Caco-2 (cell line): Measurements from ENCODE around the gene ARPC1B. TPM values are rescaled to one million over a fixed set of nuclear protein-coding genes. Genes with fewer than 3 reads are reported as not detected.

Experiments used
- BruUV-seq: library from RNA; stranded (reverse); fragments of 400-500 nt; replicated peaks from 2 replicates; lab custom pipeline; 2021; lab: Mats Ljungman, UMichigan
- CTCF ChIA-PET: fragments of 300-600 bp; sonication (Branson Sonifier 250); formaldehyde crosslinking; loops from one replicate; lab custom pipeline; 2022; ENCODE audit warnings: antibody characterized with exemption; lab: Charles Lee
- POLR2A ChIA-PET: fragments of 300-600 bp; sonication (Branson Sonifier 250); formaldehyde crosslinking; loops from one replicate; lab custom pipeline; 2022; ENCODE audit warnings: antibody characterized with exemption; lab: Charles Lee
- DNase-seq, 2 experiments: peaks; one replicate each; pipeline versions ENCODE4 v3.0.0 to v3.0.0-alpha.2; 2020 to 2022
- H3K27me3 ChIP-seq: replicated peaks from 2 replicates; pipeline ENCODE4 v1.6.0; 2011; ENCODE audit warnings: low read length; ENCODE audit not compliant: control insufficient read depth, insufficient read depth
- H3K36me3 ChIP-seq: 2 replicates; pipeline ENCODE4 v1.5.1; 2011; ENCODE audit warnings: low read length; ENCODE audit not compliant: control insufficient read depth, insufficient read depth
- H3K4me1 ChIP-seq: fragments of 250-450 bp; sonication (Bioruptor Pico); 2 replicates; pipeline ENCODE4 v1.5.1; 2020; ENCODE audit warnings: mild to moderate bottlenecking
- H3K4me3 ChIP-seq: 2 replicates; pipeline ENCODE4 v1.5.1; 2011; ENCODE audit warnings: low read depth, mild to moderate bottlenecking, control low read depth, low read length
- H3K9me3 ChIP-seq: fragments of 250-450 bp; sonication (Bioruptor Pico); 2 replicates; pipeline ENCODE4 v1.5.1; 2020; ENCODE audit warnings: mild to moderate bottlenecking, moderate library complexity
- H3K27ac Mint-ChIP-seq: one replicate; pipeline ENCODE4 v1.8.0; 2022; ENCODE audit warnings: mixed read lengths; ENCODE audit not compliant: unreplicated experiment
- H3K27me3 Mint-ChIP-seq: one replicate; pipeline ENCODE4 v1.8.0; 2022; ENCODE audit warnings: mixed read lengths; ENCODE audit not compliant: insufficient read depth, unreplicated experiment
- H3K36me3 Mint-ChIP-seq: one replicate; pipeline ENCODE4 v1.8.0; 2022; ENCODE audit warnings: mild to moderate bottlenecking, mixed read lengths; ENCODE audit not compliant: insufficient read depth, unreplicated experiment
- H3K4me1 Mint-ChIP-seq: one replicate; pipeline ENCODE4 v1.8.0; 2022; ENCODE audit warnings: low read depth, mixed read lengths; ENCODE audit not compliant: unreplicated experiment
- H3K4me3 Mint-ChIP-seq: one replicate; pipeline ENCODE4 v1.8.0; 2022; ENCODE audit warnings: mild to moderate bottlenecking, moderate library complexity, mixed read lengths; ENCODE audit not compliant: unreplicated experiment
- H3K9me3 Mint-ChIP-seq: one replicate; pipeline ENCODE4 v1.8.0; 2022; ENCODE audit warnings: mixed read lengths; ENCODE audit not compliant: unreplicated experiment
- intact Hi-C: fragments of 100-400 bp; cut with micrococcal nuclease; formaldehyde crosslinking; loops from one replicate; pipeline ENCODE4 v1.10.0; 2022; ENCODE audit not compliant: unreplicated experiment
- total RNA-seq: library from RNA; stranded (reverse); gene quantifications from 2 replicates; pipeline ENCODE4 v1.2.3, GENCODE V29; 2022
- TF ChIP-seq, protein P1 (sequence below), 2 experiments: fragments of 200-600 bp in 1 of 2; IDR thresholded peaks; 1 replicate in 1 of 2; 2 replicates in 1 of 2; pipeline versions ENCODE4 v1.5.1 to v1.8.0; 2011 to 2022; ENCODE audit warnings: antibody characterized with exemption in 1 of 2, control low read depth in 1 of 2, inconsistent platforms in 1 of 2, low read depth in 1 of 2, low read length in 1 of 2, mild to moderate bottlenecking in 1 of 2, moderate library complexity in 1 of 2; ENCODE audit not compliant: insufficient read depth in 1 of 2, severe bottlenecking in 1 of 2, unreplicated experiment in 1 of 2

ARPC1B gene
- total RNA-seq, 1 experiment from 2014 or later: 128 TPM

DNA sequence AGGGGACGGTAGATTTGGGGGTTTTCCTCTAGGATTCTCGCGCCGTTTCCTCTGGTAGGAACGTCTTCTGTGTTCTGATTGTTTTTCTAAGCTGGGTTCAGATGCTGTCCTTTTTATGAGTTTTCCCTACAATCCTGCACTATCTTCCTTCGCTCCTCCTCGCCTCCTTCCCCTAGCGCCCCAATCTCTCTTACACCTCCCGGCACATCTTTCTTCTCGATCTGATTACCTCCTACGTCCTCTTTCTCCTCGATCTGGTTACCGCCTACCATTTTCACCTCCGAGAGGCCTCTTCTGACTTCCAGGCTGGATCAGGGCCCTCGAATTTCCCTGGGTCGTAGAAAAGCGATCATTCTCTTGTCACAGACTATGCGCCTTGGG lies 34.7 kb downstream of the ARPC1B start:
- Mint-ChIP-seq H3K4me1 (peaks cover 22% of the 10 kb centered on the region), H3K27ac (peak overlapping the region; percentile 92), H3K9me3 (no peaks in the 10 kb centered on the region), H3K27me3 (no peaks in the 10 kb centered on the region), H3K36me3 (peaks cover 78% of the 10 kb centered on the region), H3K4me3 (peak overlapping the region; percentile 91)
- ChIA-PET CTCF (interaction anchor here (0.5 to 1.9 kb wide), 2 partner anchors 37 to 45 kb away, joined by 3 to 5 read pairs; no protein-coding TSS in a partner anchor), POLR2A (interaction anchor here (0.5 to 1.9 kb wide), 11 partner anchors 9 to 286 kb away, joined by 3 to 17 read pairs (median 4); partner anchors contain the start of genes ARPC1B, CPSF4 and PTCD1)
- H3K27me3 ChIP-seq: no peaks in the 10 kb centered on the region
- intact Hi-C loops: loop anchor here (2.0 kb wide), 2 partner anchors 24 to 36 kb away; no protein-coding TSS in a partner anchor
- H3K9me3 ChIP-seq: no peaks in the 10 kb centered on the region
- no peak for DNase-seq
- TF ChIP-seq, protein P1, sequence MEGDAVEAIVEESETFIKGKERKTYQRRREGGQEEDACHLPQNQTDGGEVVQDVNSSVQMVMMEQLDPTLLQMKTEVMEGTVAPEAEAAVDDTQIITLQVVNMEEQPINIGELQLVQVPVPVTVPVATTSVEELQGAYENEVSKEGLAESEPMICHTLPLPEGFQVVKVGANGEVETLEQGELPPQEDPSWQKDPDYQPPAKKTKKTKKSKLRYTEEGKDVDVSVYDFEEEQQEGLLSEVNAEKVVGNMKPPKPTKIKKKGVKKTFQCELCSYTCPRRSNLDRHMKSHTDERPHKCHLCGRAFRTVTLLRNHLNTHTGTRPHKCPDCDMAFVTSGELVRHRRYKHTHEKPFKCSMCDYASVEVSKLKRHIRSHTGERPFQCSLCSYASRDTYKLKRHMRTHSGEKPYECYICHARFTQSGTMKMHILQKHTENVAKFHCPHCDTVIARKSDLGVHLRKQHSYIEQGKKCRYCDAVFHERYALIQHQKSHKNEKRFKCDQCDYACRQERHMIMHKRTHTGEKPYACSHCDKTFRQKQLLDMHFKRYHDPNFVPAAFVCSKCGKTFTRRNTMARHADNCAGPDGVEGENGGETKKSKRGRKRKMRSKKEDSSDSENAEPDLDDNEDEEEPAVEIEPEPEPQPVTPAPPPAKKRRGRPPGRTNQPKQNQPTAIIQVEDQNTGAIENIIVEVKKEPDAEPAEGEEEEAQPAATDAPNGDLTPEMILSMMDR (IDR thresholded peaks at IDR 0.05; ENCODE audit: insufficient read depth in 1 of 2, low read depth in 1 of 2, low read length in 1 of 2, severe bottlenecking in 1 of 2, unreplicated experiment in 1 of 2): no peak
- peaks cover 9% of the 10 kb centered on the region for H3K4me1 ChIP-seq
- peak overlapping the region; percentile 94 for H3K4me3 ChIP-seq
- peaks cover 8% of the 10 kb centered on the region for H3K36me3 ChIP-seq
- BruUV-seq: TSS peak; percentile 43

DNA sequence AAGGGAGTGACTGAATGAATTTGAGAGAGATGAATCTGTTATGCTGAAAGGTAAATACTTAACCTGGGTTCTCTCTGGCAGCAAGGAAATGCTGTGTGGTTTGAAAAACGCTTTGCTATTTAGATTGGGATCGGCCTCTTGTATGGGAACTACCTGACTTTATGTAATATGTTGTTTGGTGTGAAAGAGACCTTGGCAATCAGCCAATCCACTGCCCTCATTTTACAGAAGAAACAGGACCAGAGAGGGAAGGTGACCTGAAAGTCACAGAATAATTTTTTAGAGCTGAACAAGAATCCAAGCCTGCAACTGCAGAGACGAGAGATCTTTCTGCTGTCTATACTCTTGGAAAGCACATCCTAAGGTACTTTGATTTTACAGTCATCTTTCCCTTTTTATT lies 35.3 kb downstream of the ARPC1B start:
- Mint-ChIP-seq H3K4me1 (peaks cover 22% of the 10 kb centered on the region), H3K27me3 (no peaks in the 10 kb centered on the region), H3K27ac (peak overlapping the region; percentile 92), H3K4me3 (peak overlapping the region; percentile 91), H3K9me3 (no peaks in the 10 kb centered on the region), H3K36me3 (peaks cover 78% of the 10 kb centered on the region)
- DNase-seq: no peak
- no TSS peak for BruUV-seq
- ChIA-PET CTCF (no interaction called here), POLR2A (interaction anchor here (0.5 to 1.9 kb wide), 3 partner anchors 10 to 380 kb away, joined by 3 to 13 read pairs (median 4); partner anchors contain the start of gene ARPC1B)
- TF ChIP-seq, protein P1 (IDR thresholded peaks at IDR 0.05; ENCODE audit: insufficient read depth in 1 of 2, low read depth in 1 of 2, low read length in 1 of 2, severe bottlenecking in 1 of 2, unreplicated experiment in 1 of 2): no peak
- H3K36me3 ChIP-seq: peaks cover 4% of the 10 kb centered on the region
- intact Hi-C loops: loop anchor here (2.0 kb wide), 2 partner anchors 23 to 37 kb away; no protein-coding TSS in a partner anchor
- H3K4me1 ChIP-seq: peaks cover 9% of the 10 kb centered on the region
- H3K27me3 ChIP-seq: no peaks in the 10 kb centered on the region
- no peaks in the 10 kb centered on the region for H3K9me3 ChIP-seq
- peak overlapping the region; percentile 94 for H3K4me3 ChIP-seq

DNA sequence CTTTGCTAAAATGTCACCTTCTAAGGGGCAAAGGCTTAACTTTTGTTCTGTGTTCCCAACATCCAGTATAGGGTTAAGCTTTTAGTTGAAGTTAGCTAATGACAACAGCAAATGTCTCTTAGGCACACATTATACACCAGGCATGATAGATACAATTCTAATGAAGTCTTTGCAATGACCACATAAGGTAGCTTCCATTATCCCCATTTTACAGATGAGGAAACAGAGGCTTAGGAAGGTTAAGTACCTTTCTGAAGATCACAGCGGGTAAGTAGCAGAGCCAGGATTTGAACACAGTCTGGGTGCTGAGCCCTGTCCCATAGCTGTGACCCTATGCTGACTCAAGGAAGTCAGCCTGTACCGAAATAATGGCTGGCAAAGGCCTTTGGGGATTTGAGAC lies 36.1 kb downstream of the ARPC1B start:
- H3K4me1 ChIP-seq: peaks cover 9% of the 10 kb centered on the region
- TF ChIP-seq, protein P1 (IDR thresholded peaks at IDR 0.05; ENCODE audit: insufficient read depth in 1 of 2, low read depth in 1 of 2, low read length in 1 of 2, severe bottlenecking in 1 of 2, unreplicated experiment in 1 of 2): no peak
- no peaks in the 10 kb centered on the region for H3K27me3 Mint-ChIP-seq
- no peak overlapping the region for H3K4me3 ChIP-seq
- H3K4me3 Mint-ChIP-seq: peak overlapping the region; percentile 91
- H3K36me3 Mint-ChIP-seq: peaks cover 84% of the 10 kb centered on the region
- DNase-seq: no peak
- H3K9me3 ChIP-seq: no peaks in the 10 kb centered on the region
- no TSS peak for BruUV-seq
- H3K27me3 ChIP-seq: no peaks in the 10 kb centered on the region
- peaks cover 4% of the 10 kb centered on the region for H3K36me3 ChIP-seq
- ChIA-PET CTCF (no interaction called here), POLR2A (no interaction called here)
- no peaks in the 10 kb centered on the region for H3K9me3 Mint-ChIP-seq
- peaks cover 22% of the 10 kb centered on the region for H3K4me1 Mint-ChIP-seq
- peak overlapping the region; percentile 92 for H3K27ac Mint-ChIP-seq
- intact Hi-C loops: no loop called here
